RPMI7951 (cell line): ENCODE results near the gene GSX2. TPM values are rescaled to one million over a fixed set of nuclear protein-coding genes. Genes with fewer than 3 reads are reported as not detected.

Experiments
- DNase-seq: peaks from one replicate; pipeline ENCODE4 v3.0.0-alpha.2; 2012; ENCODE audit warnings: low read depth
- total RNA-seq: library from RNA; depleted of rRNA; stranded (reverse); fragments of >200 nt; shearing (Covaris generic); gene quantifications from 2 replicates; pipeline ENCODE4 v1.2.3, GENCODE V29; 2014

GSX2 gene
- total RNA-seq, 1 experiment from 2014 or later: not detected

DNA sequence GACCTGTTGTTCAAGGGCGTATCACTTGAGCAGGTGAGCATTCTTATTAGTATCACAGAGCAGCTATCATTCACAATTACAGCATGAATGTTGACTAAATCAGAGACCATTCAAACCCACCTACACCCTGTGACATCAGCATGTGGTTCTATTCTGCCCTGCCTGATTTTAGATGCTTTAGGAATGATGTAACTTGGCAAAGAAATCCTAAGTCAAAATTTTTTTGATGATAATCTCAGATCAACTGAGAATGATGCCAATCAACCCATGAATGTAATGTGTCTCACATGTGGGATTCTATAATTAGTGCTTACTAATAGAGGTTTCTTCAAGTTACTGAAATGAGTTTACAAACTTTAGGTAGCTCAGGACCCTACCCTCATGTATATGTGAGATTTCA lies 22.2 kb upstream of the GSX2 start:
- DNase-seq: peak; percentile 28

DNA sequence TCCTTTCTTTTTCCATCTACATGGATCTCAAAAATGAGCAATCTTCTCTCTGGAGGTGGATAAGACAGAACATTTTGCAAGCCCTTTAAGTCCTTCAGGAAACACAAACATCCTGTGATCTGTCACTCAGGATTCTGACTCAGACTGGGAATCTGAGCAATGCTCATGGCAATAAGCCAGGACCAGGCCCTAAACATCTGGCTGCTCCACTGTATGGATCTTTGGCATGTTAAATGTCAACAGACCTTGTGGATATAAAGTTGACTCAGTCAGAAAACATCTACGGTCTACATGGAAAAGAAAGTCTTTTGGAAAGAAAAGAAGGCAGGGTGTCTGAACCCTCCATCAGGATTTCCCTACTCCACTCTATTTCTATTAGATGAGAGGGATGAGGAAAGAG lies 17.8 kb upstream of the GSX2 start:
- peak; percentile 98 for DNase-seq

DNA sequence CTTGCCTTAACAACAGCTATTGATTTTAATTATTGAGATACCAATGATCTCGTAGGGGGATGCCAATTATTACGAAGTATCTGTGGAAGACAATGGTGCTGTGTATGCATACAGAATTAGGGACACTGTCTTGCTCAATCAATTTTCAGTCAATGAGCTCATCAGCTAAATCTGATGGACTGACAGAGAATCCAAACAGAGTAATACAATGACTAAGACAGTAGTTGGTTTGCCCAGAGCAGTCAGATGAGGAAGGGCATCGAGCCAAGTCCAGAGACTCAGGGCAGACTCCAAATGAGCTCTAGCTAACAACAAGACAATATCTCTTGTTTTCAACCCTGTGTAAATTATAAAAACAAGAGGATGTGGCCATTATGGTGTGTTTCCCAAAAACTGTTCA lies 14.7 kb upstream of the GSX2 start:
- peak; percentile 86 for DNase-seq

DNA sequence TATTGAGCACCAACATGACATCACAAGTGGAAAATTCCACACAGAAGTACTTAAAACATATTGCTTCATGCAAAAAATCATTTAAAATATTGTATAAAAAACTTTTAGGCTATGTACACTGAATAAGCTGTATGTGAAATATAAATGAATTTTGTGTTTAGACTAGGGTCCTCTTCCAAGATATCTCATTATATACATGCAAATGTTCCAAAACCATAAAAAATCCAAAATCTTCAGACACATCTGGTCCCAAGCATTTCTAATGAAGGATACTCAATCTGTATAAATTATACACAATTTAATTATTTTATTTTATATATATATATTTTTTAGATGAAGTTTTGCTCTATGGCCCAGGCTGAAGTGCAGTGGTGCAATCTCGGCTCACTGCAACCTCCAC lies 10.1 kb upstream of the GSX2 start:
- no peak for DNase-seq

DNA sequence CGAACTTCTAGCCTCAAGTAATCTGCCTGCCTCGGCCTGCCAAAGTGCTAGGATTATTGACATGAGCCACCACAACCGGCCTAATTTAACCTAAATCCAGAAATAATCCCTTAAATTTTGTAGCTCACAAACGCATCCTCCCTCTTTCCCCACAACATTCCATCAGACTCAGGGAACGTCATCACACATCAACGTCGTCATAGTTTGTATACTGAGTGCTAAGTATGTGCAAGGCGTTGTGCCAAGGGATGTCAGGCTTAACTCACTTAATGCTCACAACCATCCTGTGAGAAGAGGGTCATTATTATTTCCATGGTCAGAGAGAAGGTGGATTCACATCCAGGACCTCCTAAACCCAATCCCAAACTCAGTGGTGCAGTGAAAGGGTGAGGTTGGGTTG lies 9.6 kb upstream of the GSX2 start:
- no peak for DNase-seq

DNA sequence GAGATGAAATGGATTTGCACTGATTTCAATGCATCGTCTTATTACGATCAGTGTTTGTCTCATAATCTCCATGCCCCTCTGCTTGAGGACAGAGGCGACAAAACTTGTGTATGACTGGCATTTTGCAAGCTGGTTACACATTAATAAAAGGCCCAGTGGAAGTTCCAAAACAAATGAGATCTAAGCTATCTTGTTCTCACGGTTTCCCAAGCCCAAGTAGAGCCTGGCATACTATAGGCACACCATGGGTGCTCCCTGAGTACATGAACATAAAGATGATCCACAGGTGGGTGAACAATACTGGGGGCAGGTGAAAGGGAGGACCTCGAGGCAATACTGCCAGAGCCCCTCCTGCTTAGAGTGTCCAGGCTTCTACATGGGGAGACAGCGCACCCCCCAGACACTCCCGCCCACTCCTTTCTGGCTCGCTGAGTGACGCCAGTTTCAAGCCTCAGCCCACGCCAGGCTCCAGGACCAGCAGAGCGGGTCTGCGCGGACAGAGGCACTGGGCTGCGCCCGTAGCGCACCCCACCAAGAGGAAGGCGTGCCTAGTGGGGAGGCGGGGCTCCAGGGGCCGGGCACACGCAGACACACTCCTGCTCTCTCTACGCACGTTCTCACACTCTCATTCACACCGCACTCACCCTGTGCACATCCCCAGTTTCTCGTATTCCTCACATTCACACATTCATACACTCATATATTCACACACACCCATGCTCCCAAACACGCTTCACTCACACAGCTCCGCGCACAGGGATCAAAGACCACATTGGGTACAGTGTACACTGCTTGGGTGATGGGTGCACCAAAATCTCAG lies 8.9 kb upstream of the GSX2 start:
- DNase-seq: no peak

DNA sequence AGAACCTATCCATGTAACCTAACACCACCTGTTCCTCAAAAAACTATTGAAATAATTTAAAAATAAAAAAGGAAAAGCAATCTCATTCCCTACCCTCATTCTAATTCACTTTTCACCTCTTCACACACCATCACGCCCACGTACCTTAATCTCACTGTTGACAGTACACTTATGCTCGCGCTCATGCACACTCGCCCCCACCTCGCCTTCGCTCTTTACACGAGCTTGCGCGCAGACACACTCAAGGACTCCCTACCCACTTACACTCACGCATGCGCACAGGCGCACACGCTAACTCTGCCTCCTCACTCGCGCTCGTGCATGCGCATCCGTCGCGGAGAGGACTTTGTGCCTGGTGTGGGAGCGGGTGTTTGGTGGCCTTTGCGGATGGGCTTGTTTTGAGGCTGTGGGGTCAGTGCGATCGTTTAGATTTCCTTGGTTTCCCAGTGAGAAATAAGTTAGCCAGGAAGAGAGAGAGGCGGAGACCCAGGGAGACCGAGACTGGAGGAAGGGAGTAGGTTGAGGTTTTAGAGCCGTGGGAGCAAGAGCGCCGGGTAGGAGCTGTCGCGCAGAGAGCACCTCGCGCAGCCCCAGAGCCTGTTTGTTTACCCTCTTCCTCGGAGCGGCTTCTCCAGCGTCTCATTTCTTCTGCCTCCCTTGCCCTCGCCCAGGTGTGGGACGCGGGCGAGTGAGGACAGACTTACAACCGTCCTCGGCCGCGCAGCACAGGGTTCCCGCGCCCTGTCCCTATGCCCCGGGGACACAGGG lies 8.1 kb upstream of the GSX2 start:
- peak; percentile 71 for DNase-seq

DNA sequence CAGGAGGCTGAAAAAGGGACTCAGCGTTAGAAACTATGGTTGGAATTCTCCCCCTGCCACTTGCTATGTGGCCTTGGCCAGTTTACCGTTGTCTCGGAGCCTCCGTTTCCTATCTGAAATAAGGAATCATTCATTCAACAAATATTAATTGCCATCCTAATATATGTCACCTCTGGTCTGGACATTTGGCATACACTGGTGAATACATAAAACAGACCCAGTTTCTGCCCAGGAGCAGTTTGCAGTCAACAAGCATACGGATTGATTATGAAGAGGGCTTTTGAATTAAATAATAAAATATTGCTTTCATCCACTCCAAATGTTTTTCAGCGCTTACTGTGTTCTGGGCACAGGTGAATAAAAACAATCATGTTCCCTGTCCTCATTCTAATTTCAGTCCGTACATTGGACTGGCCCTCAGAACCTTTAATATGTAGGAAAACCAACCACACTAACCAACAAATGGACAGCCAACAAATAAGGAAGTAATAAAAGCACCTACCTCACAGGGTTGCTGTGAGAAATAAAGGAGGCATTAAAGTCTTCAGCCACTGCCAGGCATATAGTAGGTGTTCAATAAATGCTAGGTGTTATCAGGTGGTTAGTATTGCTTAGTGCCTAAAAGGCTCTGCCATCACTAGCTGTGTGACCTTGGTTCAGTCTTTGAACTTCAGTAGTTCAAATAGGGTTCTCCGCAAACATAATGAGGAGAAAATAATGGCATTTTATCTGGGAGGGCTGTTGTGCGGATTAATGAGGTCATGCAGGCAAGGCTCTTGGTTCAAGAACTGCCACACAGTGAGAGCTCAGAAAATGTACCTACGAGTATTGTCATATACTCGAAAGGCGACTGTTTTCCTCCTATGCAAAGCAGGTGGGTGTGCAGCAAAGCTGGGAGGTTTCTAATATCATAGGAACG lies 7.3 kb upstream of the GSX2 start:
- no peak for DNase-seq

DNA sequence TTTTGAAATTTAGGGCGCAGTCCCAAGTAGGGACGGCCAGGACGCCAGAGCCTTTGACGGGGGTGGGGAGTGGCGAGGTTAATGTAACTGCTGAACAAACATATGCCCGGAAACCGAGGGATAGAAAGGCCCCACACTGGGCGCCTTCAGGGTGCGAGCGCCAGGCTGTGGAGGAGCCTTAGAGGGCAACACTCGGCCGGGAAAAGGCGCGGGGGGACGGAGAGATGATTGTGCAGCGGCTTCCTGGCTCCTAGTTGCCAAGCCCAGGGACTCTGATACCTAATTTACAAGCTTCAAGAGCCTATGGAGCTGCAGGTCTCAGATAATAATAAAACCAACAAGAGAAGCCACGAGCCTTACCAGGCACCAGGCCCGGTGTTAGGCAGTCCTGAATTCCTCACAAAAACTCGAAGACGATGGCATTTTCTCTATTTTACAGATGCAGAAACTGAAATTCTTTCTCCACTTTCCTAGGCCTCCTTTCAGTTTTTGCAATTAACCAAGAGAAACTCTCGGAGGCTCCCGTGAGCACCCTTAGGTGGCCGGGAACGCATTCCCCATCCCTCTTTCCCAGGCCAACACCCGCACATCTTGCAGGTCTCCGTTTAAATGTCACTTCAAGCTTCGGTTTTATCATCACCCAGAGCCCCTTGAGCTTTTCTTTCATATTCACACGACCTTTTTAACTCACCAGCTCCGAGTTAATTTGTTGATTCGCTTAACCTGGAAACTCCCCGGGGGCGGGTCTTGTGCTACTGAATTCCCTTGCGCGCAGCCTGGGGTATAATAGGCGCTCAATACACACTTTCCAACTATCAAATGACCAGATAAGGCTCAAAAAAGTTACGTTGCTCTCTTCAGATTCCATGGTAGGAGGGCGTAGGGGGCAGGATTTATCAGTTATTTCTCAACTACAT lies 6.4 kb upstream of the GSX2 start:
- DNase-seq: no peak

DNA sequence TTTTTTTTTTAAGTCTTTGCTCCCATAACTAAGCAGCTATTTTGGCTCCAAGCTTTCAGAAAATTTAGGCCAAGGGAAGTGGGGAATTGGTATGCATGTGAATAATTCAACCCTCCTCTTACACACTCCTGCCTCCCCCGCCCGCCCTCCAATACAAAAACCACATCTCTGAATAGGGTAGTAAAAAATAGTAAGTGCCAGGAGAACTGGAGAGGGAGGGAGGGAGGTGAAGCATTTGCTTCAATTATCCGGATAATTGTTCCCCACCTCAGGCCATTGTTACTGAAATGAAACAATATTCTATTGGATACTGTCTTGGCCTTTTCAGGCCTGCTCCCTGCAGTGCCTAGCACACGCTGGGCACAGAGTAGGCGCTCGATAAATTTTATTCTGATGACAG lies 5.5 kb upstream of the GSX2 start:
- DNase-seq: no peak

DNA sequence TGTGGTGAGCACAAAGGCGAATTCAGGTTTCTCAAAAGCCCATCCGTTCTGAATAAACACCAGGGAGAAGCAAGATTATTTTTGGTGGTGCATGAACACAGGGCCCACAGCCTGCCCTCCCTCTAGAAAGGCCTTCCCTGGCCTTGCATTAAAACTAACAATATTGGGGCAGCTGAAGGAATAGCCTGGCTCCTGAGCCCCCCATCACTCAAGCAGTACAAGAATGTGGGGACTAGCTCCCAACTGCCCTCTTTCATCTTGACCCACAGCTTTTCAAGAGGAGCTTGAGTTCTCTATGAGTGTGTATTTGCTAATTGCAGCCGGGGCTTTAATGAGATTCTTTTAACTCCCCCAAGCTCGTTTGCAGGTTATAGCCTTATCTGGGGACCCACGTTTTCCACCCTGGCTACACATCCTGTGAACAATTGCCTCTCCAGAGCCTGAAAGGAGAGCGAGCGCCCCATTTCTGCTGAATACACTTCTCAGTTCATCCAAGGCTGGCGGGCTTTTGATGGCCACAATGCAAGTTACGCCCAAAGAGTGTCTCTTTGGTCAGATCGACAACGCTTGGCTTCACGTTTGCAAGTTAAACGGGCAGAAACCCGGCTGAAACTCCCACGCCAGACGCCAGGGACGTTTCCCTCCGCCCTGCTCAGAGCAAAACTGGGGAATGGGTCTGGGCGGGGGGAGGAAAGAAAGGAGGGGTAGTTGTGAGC lies 4.7 kb upstream of the GSX2 start:
- no peak for DNase-seq

DNA sequence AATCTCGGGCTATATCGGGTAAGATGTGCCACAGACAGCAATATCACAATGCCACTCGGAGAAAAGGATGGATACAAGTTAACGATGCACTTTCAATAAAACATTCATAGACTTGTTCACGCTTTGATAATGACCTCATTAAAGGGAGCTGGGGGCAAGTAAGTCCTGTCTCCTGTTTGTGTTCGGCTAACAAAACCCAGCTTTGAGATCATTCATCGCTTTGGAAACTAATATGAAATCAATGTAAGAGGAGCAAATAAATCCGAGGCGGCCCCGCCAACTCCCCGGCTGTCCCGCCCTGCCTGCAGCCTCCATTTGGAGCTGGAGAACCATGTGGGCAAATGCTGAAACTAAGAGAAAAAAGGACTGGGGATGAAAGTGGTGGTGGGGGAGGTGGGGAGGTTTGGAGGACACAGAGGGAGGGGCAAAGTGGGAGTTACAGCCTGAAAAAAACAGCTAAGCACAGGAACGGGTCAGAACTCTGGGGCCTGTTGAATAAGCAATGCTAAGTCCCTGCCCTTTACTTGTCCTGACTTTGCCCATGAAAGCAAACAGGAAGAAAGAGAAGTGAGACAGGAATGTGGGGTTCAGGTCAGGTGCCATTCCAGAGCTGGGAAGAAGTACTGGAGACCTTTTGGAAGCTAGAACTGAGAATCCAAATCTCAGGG lies 3.5 kb upstream of the GSX2 start:
- no peak for DNase-seq

DNA sequence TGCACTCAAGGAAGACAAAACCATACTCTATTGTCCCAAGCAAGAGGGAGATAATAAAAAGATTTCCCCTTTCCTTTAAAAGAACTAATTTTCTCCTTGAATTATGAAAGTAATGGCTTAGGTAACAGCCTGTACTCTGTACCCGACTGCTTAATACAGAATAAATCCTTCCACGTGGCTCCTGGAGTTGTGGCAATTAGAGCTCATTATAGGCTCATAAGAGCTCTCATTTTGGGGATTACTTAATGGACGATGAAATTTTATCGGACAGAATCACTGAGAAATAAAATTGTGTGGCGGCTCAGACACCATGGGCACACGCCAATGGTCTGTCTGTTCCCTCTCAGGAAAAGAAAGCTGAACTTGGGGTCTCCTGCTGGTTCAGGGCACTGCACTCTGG lies 2.8 kb upstream of the GSX2 start:
- no peak for DNase-seq

DNA sequence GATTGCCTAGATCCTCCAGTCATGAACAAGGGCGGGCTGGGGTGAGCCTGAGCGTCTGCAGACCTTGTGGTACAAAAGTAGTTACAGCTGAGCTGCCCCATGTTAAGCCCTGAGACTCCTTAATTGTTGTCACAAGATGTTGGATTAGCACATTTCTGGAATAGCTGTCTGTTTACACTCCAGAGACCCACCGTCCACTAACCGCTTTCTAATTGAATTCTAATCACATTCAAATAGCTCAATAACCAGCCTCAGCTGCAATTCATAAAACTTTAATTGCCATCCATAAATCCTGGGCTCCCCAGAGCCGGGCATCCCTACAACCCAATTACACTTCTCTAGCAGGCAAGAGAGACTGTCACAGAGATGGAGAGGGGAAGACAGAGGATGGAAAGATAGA lies 1.6 kb upstream of the GSX2 start:
- DNase-seq: no peak

DNA sequence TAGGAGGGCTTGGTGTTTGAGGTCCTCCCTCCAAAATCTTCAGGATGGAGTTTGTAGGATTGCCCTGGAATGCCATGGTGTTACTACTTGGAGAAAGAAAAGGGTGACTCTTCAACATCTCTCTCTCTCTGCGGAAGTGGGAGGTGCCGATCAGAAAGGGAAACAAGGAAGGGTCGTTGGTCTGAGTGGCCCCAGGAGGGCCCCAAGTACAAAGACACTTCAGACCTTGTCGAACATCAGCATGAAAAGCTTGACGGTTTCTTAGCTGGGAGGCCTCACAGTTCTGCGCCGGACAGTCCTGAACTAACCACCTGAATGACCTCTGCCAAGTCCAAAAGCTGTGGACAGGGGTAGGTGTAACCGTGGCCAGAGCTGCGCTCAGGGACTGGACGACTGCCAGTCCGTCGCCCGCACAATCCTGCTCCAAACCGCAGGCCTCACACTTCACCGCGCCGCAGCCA lies 646 bp upstream of the GSX2 start:
- DNase-seq: no peak

DNA sequence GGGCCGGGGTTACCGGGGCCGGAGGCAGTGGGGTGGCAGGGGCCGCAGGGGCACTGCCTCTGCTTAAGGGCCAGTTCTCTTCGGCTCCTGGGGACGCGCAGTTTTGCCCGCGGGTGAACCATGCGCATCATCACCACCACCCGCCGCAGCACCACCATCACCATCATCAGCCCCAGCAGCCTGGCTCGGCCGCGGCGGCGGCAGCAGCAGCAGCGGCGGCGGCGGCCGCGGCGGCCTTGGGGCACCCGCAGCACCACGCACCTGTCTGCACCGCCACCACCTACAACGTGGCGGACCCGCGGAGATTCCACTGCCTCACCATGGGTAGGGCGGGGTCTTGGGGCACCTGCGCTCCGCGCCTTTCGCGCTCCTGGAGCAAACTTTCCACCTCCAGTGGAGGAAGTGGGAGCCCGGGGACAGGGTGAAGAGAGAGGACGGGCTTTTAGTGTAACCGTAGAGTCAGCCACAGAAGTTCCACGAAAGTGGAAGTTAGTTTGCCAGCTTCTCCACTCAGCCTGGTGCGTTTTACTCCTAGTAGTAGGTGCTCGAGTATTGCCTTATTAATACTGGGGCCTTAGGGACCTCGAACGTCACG lies 729 bp downstream of the GSX2 start:
- DNase-seq: no peak

DNA sequence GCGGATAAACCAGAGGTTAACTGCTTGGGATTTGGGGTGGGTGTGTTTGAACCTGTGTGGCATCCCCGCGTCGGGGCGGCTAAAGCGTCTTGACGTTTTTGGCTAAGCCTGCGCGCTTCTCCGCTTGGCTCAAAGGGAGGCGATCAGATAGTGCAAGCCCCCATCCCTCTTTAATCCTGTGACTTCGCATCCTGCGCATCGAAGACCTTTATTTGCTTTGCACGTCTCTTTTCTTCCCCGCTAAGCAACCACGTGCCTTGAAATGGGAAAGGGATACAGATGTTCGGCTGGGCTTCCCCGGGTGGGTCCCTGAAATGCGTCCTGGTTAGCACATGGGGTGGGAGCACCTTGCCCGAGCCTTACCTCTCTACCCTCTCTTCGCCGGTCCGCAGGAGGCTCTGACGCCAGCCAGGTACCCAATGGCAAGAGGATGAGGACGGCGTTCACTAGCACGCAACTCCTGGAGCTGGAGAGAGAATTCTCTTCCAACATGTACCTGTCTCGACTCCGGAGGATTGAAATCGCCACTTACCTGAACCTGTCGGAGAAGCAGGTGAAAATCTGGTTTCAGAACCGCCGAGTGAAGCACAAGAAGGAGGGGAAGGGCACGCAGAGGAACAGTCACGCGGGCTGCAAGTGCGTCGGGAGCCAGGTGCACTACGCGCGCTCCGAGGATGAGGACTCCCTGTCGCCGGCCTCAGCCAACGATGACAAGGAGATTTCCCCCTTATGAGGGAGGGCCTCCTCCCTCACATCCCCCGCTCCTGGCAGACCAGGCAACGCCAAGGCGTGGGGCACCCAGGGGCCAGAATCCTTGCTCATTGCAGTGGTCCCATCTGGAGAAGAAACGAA lies 1.5 kb downstream of the GSX2 start:
- DNase-seq: no peak

DNA sequence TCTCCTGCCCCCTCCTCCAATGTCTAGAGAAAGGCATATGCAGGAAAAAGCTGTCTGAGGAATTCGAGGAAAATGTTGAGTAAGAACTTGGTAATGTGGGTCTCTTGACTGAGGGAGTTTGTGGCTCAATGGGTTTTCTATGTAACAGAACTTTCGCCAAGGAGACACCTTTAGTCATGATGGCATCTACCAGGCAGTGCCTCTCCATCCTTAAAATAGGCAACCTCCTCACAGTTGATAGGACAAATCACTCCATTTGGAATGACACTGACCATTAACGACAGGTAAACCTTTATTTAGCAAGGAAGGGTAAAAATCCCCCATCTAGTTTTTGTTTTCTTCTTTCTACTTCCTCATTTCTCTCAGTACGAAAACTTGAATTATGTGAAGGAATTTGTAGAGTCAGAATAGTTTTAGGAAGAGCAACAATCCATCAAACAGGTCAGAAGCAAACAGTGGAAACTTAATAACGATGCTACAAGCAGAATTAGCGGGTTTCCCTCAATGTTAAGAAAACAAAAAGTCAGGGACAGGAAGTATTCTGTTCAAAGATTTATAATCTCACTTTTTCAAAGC lies 2.7 kb downstream of the GSX2 start:
- DNase-seq: no peak
